NOMO-1 treated with dmso at 0.1 percent for 144 hours (cell line): ENCODE data around the gene MTREX.

Source experiments
- DNase-seq: peaks from one replicate; lab custom pipeline; 2025; ENCODE audit not compliant: unreplicated experiment; lab: John Stamatoyannopoulos, UW

MTREX gene

GRCh38 chr5:55470282-55470681 lies 162.5 kb downstream of the MTREX start:
- no peak for DNase-seq

GRCh38 chr5:55471468-55471867 lies 163.7 kb downstream of the MTREX start:
- no peak for DNase-seq

- no peak for DNase-seq
Observed at GRCh38 chr5:55472642-55473041, 164.9 kb downstream of the MTREX start.
